ENCODE results near the gene KCNQ1.

The KCNQ1 gene

GRCh38 chr11:2643746-2644145 is 198.9 kb downstream of the KCNQ1 start:
- DNase-seq, result no peak

GRCh38 chr11:2644844-2645778 is 200.3 kb downstream of the KCNQ1 start:
- DNase-seq, result no peak

GRCh38 chr11:2645779-2646118 is 200.9 kb downstream of the KCNQ1 start:
- no peak for DNase-seq

- DNase-seq, result no peak
These were observed 202.4 kb downstream of the KCNQ1 start for GRCh38 chr11:2647167-2647566.

GRCh38 chr11:2647953-2648352 is 203.1 kb downstream of the KCNQ1 start:
- no peak for DNase-seq

- DNase-seq, result no peak
These were observed 204.6 kb downstream of the KCNQ1 start for GRCh38 chr11:2649400-2649799.

GRCh38 chr11:2649848-2650247 is 205.0 kb downstream of the KCNQ1 start:
- DNase-seq, result no peak

- no peak for DNase-seq
These were observed 205.6 kb downstream of the KCNQ1 start for GRCh38 chr11:2650343-2650867.

GRCh38 chr11:2651054-2651617 is 206.3 kb downstream of the KCNQ1 start:
- DNase-seq, result no peak

GRCh38 chr11:2651826-2652271 is 207.0 kb downstream of the KCNQ1 start:
- no peak for DNase-seq

GRCh38 chr11:2652333-2653197 is 207.8 kb downstream of the KCNQ1 start:
- no peak for DNase-seq

GRCh38 chr11:2653198-2653551 is 208.4 kb downstream of the KCNQ1 start:
- DNase-seq, result no peak

- DNase-seq, result no peak
These were observed 209.3 kb downstream of the KCNQ1 start for GRCh38 chr11:2653930-2654739.

GRCh38 chr11:2655016-2655719 is 210.4 kb downstream of the KCNQ1 start:
- DNase-seq, result no peak

GRCh38 chr11:2655834-2656622 is 211.2 kb downstream of the KCNQ1 start:
- DNase-seq, result no peak

- no peak for DNase-seq
These were observed 212.1 kb downstream of the KCNQ1 start for GRCh38 chr11:2656859-2657258.

- DNase-seq, result no peak
These were observed 213.0 kb downstream of the KCNQ1 start for GRCh38 chr11:2657697-2658284.

GRCh38 chr11:2660357-2660939 is 215.6 kb downstream of the KCNQ1 start:
- DNase-seq, result no peak

Data from amygdala (tissue), 56 donors.